Adrenal gland (tissue), 5 donors: ENCODE results near the gene SSC4D.
"Not testable (repeated sequence)": the region's sequence is repeated elsewhere in the genome, so short reads cannot be mapped to it uniquely, and the experiment has no call there.

ENCODE experiments used
- POLR2A ChIP-seq, 2 donors: fragments of 450-650 bp; IDR thresholded peaks; one replicate each; pipeline ENCODE4 v1.6.1; 2017; ENCODE audit warnings: antibody characterized with exemption in 2 of 2, mild to moderate bottlenecking in 2 of 2, moderate library complexity in 1 of 2
- TF ChIP-seq, protein P1 (sequence below), 6 experiments: fragments of 450-650 bp in 4 of 6; fragments of 200-600 bp in 2 of 6; sonication (generic) in 1 of 6; IDR thresholded peaks; 1 replicate in 5 of 6; 2 replicates in 1 of 6; pipeline versions ENCODE4 v1.5.1 to v1.8.0; 2016 to 2021; ENCODE audit warnings: antibody characterized with exemption in 6 of 6, mild to moderate bottlenecking in 2 of 6, moderate library complexity in 1 of 6
- donor health status: DM: no; HTN: no; CAD: no.

GRCh38 chr7:76442664-76443446 lies 33.4 kb upstream of the SSC4D start:
- TF ChIP-seq, protein P1, sequence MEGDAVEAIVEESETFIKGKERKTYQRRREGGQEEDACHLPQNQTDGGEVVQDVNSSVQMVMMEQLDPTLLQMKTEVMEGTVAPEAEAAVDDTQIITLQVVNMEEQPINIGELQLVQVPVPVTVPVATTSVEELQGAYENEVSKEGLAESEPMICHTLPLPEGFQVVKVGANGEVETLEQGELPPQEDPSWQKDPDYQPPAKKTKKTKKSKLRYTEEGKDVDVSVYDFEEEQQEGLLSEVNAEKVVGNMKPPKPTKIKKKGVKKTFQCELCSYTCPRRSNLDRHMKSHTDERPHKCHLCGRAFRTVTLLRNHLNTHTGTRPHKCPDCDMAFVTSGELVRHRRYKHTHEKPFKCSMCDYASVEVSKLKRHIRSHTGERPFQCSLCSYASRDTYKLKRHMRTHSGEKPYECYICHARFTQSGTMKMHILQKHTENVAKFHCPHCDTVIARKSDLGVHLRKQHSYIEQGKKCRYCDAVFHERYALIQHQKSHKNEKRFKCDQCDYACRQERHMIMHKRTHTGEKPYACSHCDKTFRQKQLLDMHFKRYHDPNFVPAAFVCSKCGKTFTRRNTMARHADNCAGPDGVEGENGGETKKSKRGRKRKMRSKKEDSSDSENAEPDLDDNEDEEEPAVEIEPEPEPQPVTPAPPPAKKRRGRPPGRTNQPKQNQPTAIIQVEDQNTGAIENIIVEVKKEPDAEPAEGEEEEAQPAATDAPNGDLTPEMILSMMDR (IDR thresholded peaks at IDR 0.05), result not testable (repeated sequence)
- not testable (repeated sequence) for TF ChIP-seq POLR2A (IDR thresholded peaks at IDR 0.05)
